B cell (primary cell): Measurements from ENCODE around the gene FER. TPM values are rescaled to one million over a fixed set of nuclear protein-coding genes. Genes with fewer than 3 reads are reported as not detected.

Experiments
- ATAC-seq: fragments of 200-7000 bp; cut with Tn5 transposase; one replicate; pipeline ENCODE4 v1.10.0; 2021; ENCODE audit warnings: low read depth, mild to moderate bottlenecking, moderate number of reproducible peaks, moderate library complexity
- CTCF ChIA-PET: fragments of 350-600 bp; sonication (Branson Sonifier 250); formaldehyde crosslinking; loops from one replicate; lab custom pipeline; 2021; ENCODE audit warnings: antibody characterized with exemption, inconsistent platforms; lab: Charles Lee
- POLR2A ChIA-PET: fragments of 350-600 bp; sonication (Branson Sonifier 250); formaldehyde crosslinking; loops from one replicate; lab custom pipeline; 2021; ENCODE audit warnings: antibody characterized with exemption; lab: Charles Lee
- DNase-seq: peaks from one replicate; pipeline ENCODE4 v3.0.0; 2013
- H2AFZ ChIP-seq: 2 replicates; pipeline ENCODE4 v1.6.1; 2012; ENCODE audit warnings: mild to moderate bottlenecking, low read depth, low read length; ENCODE audit not compliant: insufficient read depth, poor library complexity, severe bottlenecking
- H3K27ac ChIP-seq, 2 donors: 1 replicate in 1 of 2; 2 replicates in 1 of 2; pipeline ENCODE4 v1.5.1; 2012 to 2013; ENCODE audit warnings: low read length in 2 of 2, mild to moderate bottlenecking in 2 of 2, moderate library complexity in 1 of 2
- H3K27me3 ChIP-seq, 4 experiments: fragments of 200-600 bp in 1 of 4; sonication (generic) in 1 of 4; replicated peaks in 1 of 4; 1 replicate in 2 of 4; 2 replicates in 2 of 4; pipeline versions ENCODE4 v1.6.1 to v1.7.0; 2013 to 2016; ENCODE audit warnings: low read length in 3 of 4, mild to moderate bottlenecking in 2 of 4, mixed read lengths in 1 of 4, moderate library complexity in 1 of 4; ENCODE audit not compliant: insufficient read depth in 4 of 4, control insufficient read depth in 3 of 4; ENCODE audit errors: control extremely low read depth in 1 of 4
- H3K36me3 ChIP-seq, 2 experiments: replicated peaks in 1 of 2; 1 replicate in 1 of 2; 2 replicates in 1 of 2; pipeline versions ENCODE4 v1.6.1 to v1.7.1; 2013; ENCODE audit warnings: low read length in 1 of 2; ENCODE audit not compliant: insufficient read depth in 2 of 2, control insufficient read depth in 1 of 2; ENCODE audit errors: control extremely low read depth in 1 of 2, extremely low read depth in 1 of 2
- H3K4me1 ChIP-seq, 2 donors: fragments of 200-600 bp in 1 of 2; sonication (generic) in 1 of 2; 1 replicate in 1 of 2; 2 replicates in 1 of 2; pipeline versions ENCODE4 v1.5.1 to v1.6.1; 2013 to 2017; ENCODE audit warnings: low read length in 2 of 2; ENCODE audit not compliant: control insufficient read depth in 2 of 2, insufficient read depth in 2 of 2
- H3K4me2 ChIP-seq: replicated peaks from 2 replicates; pipeline ENCODE3; 2012; ENCODE audit warnings: mild to moderate bottlenecking, low read depth, low read length; ENCODE audit not compliant: poor library complexity, severe bottlenecking
- H3K4me3 ChIP-seq, 5 experiments: fragments of 200-600 bp in 1 of 5; sonication (generic) in 1 of 5; 1 replicate in 3 of 5; 2 replicates in 2 of 5; pipeline versions ENCODE4 v1.5.1 to v1.7.0; 2011 to 2016; ENCODE audit warnings: low read length in 4 of 5, mild to moderate bottlenecking in 4 of 5, low read depth in 2 of 5, control low read depth in 1 of 5, moderate library complexity in 1 of 5; ENCODE audit not compliant: insufficient read depth in 1 of 5; ENCODE audit errors: control extremely low read depth in 1 of 5, extremely low read depth in 1 of 5
- H3K79me2 ChIP-seq: fragments of 200-600 bp; sonication (generic); one replicate; pipeline ENCODE4 v1.6.0; 2016; ENCODE audit warnings: low read length; ENCODE audit not compliant: control insufficient read depth, insufficient read depth
- H3K9ac ChIP-seq: fragments of 200-600 bp; sonication (generic); 2 replicates; pipeline ENCODE4 v1.6.1; 2017; ENCODE audit warnings: mild to moderate bottlenecking, low read length, moderate library complexity
- H3K9me3 ChIP-seq, 3 donors: one replicate each; pipeline versions ENCODE4 v1.6.1 to v1.7.1; 2013; ENCODE audit warnings: low read length in 2 of 3; ENCODE audit not compliant: control insufficient read depth in 2 of 3, insufficient read depth in 1 of 3; ENCODE audit errors: control extremely low read depth in 1 of 3
- H4K20me1 ChIP-seq: 2 replicates; pipeline ENCODE4 v1.6.0; 2012; ENCODE audit warnings: mild to moderate bottlenecking, low read length; ENCODE audit not compliant: insufficient read depth, control insufficient read depth, poor library complexity, severe bottlenecking
- H3K27ac Mint-ChIP-seq: one replicate; pipeline ENCODE4 v1.8.0; 2021; ENCODE audit warnings: mixed read lengths
- H3K27me3 Mint-ChIP-seq: one replicate; pipeline ENCODE4 v1.8.0; 2021; ENCODE audit warnings: mixed read lengths
- H3K4me1 Mint-ChIP-seq: one replicate; pipeline ENCODE4 v1.8.0; 2021; ENCODE audit warnings: mixed read lengths
- H3K4me3 Mint-ChIP-seq: one replicate; pipeline ENCODE4 v1.8.0; 2021; ENCODE audit warnings: mixed read lengths
- H3K9me3 Mint-ChIP-seq: one replicate; pipeline ENCODE4 v1.8.0; 2022; ENCODE audit warnings: mixed read lengths; ENCODE audit not compliant: insufficient read depth
- EZH2 ChIP-seq: IDR thresholded peaks from 2 replicates; pipeline ENCODE4 v1.6.1; 2012; ENCODE audit warnings: borderline replicate concordance, low read depth, mild to moderate bottlenecking, moderate library complexity, low read length; ENCODE audit not compliant: insufficient read depth, poor library complexity, severe bottlenecking
- WGBS: methylation state at CpG from one replicate; pipeline ENCODE4 v1.1.5; 2013; ENCODE audit warnings: missing lambda C conversion rate; ENCODE audit not compliant: insufficient coverage; 5-methylcytosine and 5-hydroxymethylcytosine counted together
- intact Hi-C: fragments of 100-400 bp; cut with micrococcal nuclease; formaldehyde crosslinking; loops from one replicate; pipeline ENCODE4 v1.10.0; 2022
- polyA plus RNA-seq: library from polyadenylated mRNA; depleted of rRNA; stranded (reverse); fragments of >200 nt; gene quantifications from 2 replicates; pipeline ENCODE4 v1.2.3, GENCODE V29; 2012
- total RNA-seq, 2 donors: library from RNA; stranded (reverse); fragments of 120-200 nt in 1 of 2; gene quantifications; 1 replicate in 1 of 2; 2 replicates in 1 of 2; pipeline versions ENCODE4 v1.2.3 to v1.2.4, GENCODE V29; 2013 to 2022
- TF ChIP-seq, protein P1 (sequence below): fragments of 200-600 bp; IDR thresholded peaks from one replicate; pipeline ENCODE4 v1.8.0; 2022; ENCODE audit warnings: antibody characterized with exemption, mild to moderate bottlenecking

FER gene
- total and polyA plus RNA-seq, 2 donors (not counting 1 experiment from before 2014, with no cell fraction given), result 1.3 to 41.3 TPM

GRCh38 chr5:108728566-108729241, 19.0 kb upstream of the FER start:
- H3K9me3 Mint-ChIP-seq, result no peaks in the 10 kb centered on the region
- Histone ChIP-seq H3K4me1 (peaks cover 32 to 33% of the 10 kb centered on the region in 2 donors), H3K36me3 (no peaks in the 10 kb centered on the region), H4K20me1 (no peaks in the 10 kb centered on the region), H3K9ac (peak overlapping the region; percentile 88), H2AFZ (peak overlapping the region; percentile 80), H3K4me2 (peak overlapping the region; percentile 88), H3K4me3 (peak overlapping the region; percentile 71 to 98 (median 91)), H3K27ac (peak overlapping the region; percentile 96), H3K9me3 (no peaks in the 10 kb centered on the region), H3K79me2 (no peaks in the 10 kb centered on the region), H3K27me3 (no peaks in the 10 kb centered on the region)
- peak overlapping the region; percentile 87 for H3K4me3 Mint-ChIP-seq
- peaks cover 44% of the 10 kb centered on the region for H3K4me1 Mint-ChIP-seq
- ChIA-PET CTCF (interaction anchor here (0.7 to 3.6 kb wide), 8 partner anchors 11 to 1017 kb away, joined by 3 to 16 read pairs (median 4); partner anchors contain the start of genes FER and PJA2), POLR2A (interaction anchor here (0.7 to 3.8 kb wide), 4 partner anchors 10 to 681 kb away, joined by 4 to 26 read pairs (median 9); partner anchors contain the start of genes FBXL17, FER and PJA2)
- 0% methylated on average over 3 of the region's 14 CpGs for WGBS
- peak overlapping the region; percentile 94 for H3K27ac Mint-ChIP-seq
- peak; percentile 80 for DNase-seq
- no peaks in the 10 kb centered on the region for H3K27me3 Mint-ChIP-seq
- intact Hi-C loops, result loop anchor here (1.0 to 5.0 kb wide), 3 partner anchors 20 to 969 kb away; partner anchors contain the start of gene FBXL17
- TF ChIP-seq, protein P1, sequence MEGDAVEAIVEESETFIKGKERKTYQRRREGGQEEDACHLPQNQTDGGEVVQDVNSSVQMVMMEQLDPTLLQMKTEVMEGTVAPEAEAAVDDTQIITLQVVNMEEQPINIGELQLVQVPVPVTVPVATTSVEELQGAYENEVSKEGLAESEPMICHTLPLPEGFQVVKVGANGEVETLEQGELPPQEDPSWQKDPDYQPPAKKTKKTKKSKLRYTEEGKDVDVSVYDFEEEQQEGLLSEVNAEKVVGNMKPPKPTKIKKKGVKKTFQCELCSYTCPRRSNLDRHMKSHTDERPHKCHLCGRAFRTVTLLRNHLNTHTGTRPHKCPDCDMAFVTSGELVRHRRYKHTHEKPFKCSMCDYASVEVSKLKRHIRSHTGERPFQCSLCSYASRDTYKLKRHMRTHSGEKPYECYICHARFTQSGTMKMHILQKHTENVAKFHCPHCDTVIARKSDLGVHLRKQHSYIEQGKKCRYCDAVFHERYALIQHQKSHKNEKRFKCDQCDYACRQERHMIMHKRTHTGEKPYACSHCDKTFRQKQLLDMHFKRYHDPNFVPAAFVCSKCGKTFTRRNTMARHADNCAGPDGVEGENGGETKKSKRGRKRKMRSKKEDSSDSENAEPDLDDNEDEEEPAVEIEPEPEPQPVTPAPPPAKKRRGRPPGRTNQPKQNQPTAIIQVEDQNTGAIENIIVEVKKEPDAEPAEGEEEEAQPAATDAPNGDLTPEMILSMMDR, result no peak
- no peak for TF ChIP-seq EZH2
- peak; percentile 47 for ATAC-seq

- H3K27ac Mint-ChIP-seq, result peak overlapping the region; percentile 47
- H3K9ac ChIP-seq, result peak overlapping the region; percentile 88
- TF ChIP-seq EZH2, result no peak
- TF ChIP-seq, protein P1, result no peak
- H3K36me3 ChIP-seq, result no peaks in the 10 kb centered on the region
- peak overlapping the region; percentile 87 for H3K4me3 Mint-ChIP-seq
- no peaks in the 10 kb centered on the region for H4K20me1 ChIP-seq
- H3K9me3 Mint-ChIP-seq, result no peaks in the 10 kb centered on the region
- no peaks in the 10 kb centered on the region for H3K79me2 ChIP-seq
- peak overlapping the region; percentile 80 for H2AFZ ChIP-seq
- H3K4me3 ChIP-seq, result peak overlapping the region in 4 of 5 experiments; percentile 71 to 95 (median 90)
- H3K4me1 Mint-ChIP-seq, result peaks cover 44% of the 10 kb centered on the region
- intact Hi-C loops, result loop anchor here (5.0 kb wide), 2 partner anchors 347 to 968 kb away; partner anchors contain the start of gene FBXL17
- H3K9me3 ChIP-seq, result no peaks in the 10 kb centered on the region
- H3K27me3 Mint-ChIP-seq, result no peaks in the 10 kb centered on the region
- peak overlapping the region; percentile 88 for H3K4me2 ChIP-seq
- peak overlapping the region; percentile 96 for H3K27ac ChIP-seq
- ChIA-PET CTCF (interaction anchor here (0.7 to 3.6 kb wide), 3 partner anchors 21 to 56 kb away, joined by 3 to 16 read pairs (median 12); no protein-coding TSS in a partner anchor), POLR2A (interaction anchor here (1.6 to 3.8 kb wide), 3 partner anchors 19 to 681 kb away, joined by 5 to 26 read pairs (median 14); partner anchors contain the start of genes FER and PJA2)
- no peak for DNase-seq
- 75% methylated on average over 1 of the region's 8 CpGs for WGBS
- H3K27me3 ChIP-seq, result no peaks in the 10 kb centered on the region
- no peak for ATAC-seq
- H3K4me1 ChIP-seq, result peaks cover 32 to 33% of the 10 kb centered on the region in 2 donors
These were observed 18.5 kb upstream of the FER start for GRCh38 chr5:108729242-108729615.
